SH-SY5Y (cell line): Measurements from ENCODE around the gene HYDIN.

Source experiments
- GATA2 ChIP-seq: IDR thresholded peaks from 2 replicates; pipeline ENCODE4 v1.6.1; 2011; ENCODE audit warnings: mild to moderate bottlenecking, low read depth, low read length
- GATA3 ChIP-seq: IDR thresholded peaks from 2 replicates; pipeline ENCODE4 v1.6.1; 2011; ENCODE audit warnings: low read depth, mild to moderate bottlenecking, low read length, moderate library complexity

DNA sequence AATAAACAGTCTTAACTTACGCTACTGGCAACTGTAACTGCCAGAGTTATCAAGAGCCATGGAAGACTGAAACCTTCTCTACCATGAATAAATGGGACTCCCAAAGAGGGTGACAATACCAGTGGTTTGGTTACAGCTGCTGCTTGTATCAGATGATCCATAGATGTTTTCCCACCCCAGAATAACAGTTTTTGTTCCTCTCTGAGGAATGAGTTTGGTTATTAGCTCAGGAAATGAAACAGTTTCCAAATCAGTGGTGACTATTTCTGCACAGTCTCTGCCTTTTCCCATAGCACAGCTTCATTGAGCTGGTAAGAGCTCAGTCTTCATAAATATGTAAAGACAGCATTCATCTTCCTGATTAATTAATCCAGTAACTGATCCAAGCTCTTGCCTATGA is 14.0 kb upstream of the HYDIN start:
- TF ChIP-seq GATA2 (no peak), GATA3 (no peak)
